ENCODE measurements around the gene GPR149.
"Not testable (repeated sequence)": the region's sequence is repeated elsewhere in the genome, so short reads cannot be mapped to it uniquely, and the experiment has no call there.

The GPR149 gene, protein sequence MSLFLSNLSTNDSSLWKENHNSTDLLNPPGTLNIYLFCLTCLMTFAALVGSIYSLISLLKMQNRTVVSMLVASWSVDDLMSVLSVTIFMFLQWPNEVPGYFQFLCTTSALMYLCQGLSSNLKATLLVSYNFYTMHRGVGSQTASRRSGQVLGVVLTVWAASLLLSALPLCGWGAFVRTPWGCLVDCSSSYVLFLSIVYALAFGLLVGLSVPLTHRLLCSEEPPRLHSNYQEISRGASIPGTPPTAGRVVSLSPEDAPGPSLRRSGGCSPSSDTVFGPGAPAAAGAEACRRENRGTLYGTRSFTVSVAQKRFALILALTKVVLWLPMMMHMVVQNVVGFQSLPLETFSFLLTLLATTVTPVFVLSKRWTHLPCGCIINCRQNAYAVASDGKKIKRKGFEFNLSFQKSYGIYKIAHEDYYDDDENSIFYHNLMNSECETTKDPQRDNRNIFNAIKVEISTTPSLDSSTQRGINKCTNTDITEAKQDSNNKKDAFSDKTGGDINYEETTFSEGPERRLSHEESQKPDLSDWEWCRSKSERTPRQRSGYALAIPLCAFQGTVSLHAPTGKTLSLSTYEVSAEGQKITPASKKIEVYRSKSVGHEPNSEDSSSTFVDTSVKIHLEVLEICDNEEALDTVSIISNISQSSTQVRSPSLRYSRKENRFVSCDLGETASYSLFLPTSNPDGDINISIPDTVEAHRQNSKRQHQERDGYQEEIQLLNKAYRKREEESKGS

DNA sequence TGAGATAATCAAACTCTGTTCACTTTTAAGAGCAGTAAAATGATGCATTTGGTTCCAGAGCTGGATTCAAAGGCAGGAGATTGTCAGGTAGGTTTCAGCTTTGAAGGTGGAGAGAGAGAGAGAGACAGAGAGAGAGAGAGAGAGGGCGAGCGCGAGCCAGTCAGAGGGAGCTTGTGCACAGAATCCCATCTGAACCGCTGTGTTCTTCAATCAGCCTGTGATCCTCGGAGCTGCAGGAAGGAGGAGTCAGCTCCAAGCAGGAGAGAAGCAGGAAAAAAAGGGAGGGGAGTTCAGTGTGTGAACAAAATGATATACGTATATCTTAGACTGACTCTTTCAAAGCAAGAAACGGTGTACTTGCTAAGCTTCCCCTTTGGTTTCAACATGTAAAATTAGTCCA is at the start of gene GPR149:
Gene GPR149, minus strand, starts transcription at position 177 of the 400 bp plus-strand sequence. CDS start 575 bp downstream, outside the sequence.
- DNase-seq: no peak

DNA sequence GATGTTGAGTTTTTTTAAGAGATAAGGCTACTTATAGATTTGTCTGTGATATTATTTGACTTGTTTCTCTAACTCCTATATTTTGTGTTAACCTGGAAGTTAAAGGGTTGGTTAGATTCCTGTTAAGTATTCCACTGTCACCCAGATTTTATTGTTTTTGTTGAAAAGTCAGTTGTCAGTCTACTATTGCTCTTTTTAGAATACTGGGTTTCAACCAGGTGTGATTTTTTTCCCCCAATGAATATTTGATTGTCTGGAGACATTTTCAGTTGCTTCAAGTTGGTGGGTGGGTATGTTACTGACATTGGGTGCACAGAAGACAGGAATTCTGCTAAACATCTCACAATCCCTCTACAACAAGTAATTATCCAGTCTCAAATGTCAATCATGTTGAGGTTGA is 43.8 kb upstream of the GPR149 start:
- no peak for DNase-seq

DNA sequence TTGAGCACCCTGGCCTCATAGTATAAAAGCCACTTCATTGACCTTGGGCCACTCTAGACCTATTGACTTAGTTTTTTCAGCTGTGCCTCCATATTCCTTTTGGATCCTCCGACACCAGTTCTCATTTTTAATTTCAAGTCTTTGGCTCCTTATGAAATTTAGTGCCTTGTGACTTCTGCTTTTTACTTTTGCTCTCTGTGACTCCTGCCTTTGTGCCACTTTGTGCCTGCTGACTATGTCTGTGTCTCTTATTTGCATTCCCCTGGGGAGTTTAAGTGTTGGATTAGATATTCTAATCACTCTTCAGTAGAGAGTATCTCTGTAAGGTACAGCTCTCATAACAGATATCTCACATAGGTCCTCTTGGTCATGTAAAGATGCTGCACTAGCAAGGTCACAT is 39.6 kb upstream of the GPR149 start:
- DNase-seq: no peak

- DNase-seq: no peak
Measured at GRCh38 chr3:154464440-154465190, 34.6 kb upstream of the GPR149 start.

DNA sequence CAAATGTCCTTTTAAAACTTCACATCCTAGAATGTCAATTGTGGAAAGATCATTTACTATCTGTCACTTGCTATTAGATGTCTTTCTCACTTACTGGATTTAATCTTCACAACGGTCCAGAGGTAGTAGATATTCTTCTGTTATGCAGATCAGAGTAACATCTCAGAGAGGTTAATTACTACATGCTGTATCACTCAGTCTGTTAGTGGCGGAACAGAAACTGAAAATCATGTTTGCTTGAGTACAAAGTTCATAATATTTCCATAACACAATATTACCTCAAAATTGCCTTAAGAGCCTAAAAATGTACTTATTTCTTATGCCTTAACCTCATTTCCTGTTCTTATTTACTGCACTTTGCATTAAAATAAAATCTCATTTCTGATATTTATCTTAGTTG is 28.6 kb upstream of the GPR149 start:
- no peak for DNase-seq

DNA sequence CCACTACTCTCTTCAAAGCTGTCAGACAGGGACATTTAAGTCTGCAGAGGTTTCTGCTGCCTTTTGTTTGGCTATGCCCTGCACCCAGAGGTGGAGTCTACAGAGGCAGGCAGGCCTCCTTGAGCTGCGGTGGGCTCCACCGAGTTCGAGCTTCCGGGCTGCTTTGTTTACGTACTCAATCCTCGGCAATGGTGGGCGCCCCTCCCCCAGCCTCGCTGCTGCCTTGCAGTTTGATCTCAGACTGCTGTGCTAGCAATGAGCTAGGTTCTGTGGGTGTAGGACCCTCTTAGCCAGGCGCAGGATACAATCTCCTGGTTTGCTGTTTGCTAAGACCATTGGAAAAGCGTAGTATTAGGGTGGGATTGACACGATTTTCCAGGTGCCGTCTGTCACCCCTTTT is 9.1 kb upstream of the GPR149 start:
- not testable (repeated sequence) for DNase-seq

- no peak for DNase-seq
Measured at GRCh38 chr3:154431043-154431442, 1.1 kb upstream of the GPR149 start.

- no peak for DNase-seq
Measured at GRCh38 chr3:154428286-154429206, 1.4 kb downstream of the GPR149 start.

DNA sequence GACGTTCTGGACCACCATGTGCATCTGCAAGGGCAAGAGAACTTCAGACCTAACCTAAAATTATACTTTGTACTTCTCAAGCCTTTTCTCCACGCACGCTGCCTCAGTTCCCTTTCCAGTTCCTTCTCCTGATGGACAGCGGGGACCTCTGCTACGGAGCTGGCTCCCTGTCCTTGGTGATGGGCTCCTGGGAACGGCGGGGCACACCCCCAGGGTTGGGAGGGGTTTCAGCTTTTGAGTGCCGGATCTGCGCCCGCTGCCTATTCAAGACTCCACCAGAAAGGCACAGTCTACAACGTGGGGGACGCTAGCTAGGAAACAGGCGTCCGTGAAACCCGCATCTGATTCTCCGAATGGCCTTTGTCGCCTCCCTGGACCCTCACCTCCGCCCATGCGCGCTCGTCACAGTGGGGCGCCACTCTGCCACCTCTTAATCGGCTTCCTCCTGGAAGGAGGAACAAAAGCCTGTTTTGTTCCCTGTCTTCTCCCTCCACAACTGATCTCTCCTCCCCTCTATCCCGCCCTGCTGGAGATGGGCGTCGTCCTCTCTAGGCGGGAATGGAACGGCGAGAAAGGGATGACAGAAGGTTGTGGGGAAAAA is 2.2 kb downstream of the GPR149 start:
- no peak for DNase-seq

- no peak for DNase-seq
Measured at GRCh38 chr3:154422694-154423093, 7.3 kb downstream of the GPR149 start.

DNA sequence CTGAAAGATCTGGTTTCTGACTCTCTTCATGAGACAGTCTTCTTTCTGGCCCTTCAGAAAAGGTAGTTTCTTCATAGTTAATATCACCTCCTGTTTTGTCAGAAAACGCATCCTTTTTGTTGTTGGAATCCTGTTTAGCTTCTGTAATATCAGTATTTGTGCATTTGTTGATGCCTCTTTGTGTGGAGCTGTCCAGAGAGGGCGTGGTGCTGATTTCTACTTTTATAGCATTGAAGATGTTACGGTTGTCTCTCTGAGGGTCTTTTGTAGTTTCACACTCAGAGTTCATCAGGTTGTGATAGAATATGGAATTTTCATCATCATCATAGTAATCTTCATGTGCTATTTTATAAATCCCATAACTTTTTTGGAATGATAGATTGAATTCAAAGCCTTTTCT is 8.9 kb downstream of the GPR149 start:
- DNase-seq: no peak

DNA sequence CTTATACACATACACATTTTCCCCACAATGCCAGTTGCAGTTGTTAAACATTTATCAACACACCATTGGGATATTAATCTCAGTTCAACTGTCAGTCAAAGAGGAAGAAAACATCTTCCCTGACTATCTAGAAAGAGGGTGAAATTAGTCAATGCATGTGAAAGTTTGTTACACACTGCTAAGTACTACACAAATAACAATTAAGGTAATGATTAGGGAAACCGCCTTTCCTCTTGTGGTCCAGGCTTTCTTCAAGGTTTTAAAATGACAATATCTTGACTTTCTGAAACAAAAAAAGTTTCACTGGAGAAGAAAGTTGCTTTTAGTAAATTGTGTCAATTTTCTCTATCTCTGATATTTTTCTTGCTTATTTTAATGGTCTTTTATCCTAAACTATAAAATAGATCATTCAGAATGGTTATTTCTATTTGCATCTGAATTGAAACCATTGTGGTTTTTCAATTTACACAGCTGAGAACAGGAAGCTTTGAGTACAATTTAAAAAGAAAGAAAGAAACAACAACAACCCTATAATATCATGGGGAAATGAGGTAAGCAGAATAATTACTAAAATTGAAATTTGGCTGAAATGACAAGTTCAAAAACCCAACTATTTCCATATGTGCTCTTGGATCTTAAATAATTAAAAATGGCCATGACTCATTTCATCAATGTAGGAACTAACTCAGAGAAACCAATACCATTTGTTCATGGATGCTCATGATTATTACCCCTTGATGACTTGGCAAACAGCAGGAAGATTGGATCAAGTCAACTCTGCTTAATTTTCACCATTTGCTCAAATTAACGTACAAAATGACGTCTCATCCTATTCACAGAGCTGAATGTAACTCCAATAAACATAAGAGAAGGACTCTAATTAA is 31.7 kb downstream of the GPR149 start:
- no peak for DNase-seq

DNA sequence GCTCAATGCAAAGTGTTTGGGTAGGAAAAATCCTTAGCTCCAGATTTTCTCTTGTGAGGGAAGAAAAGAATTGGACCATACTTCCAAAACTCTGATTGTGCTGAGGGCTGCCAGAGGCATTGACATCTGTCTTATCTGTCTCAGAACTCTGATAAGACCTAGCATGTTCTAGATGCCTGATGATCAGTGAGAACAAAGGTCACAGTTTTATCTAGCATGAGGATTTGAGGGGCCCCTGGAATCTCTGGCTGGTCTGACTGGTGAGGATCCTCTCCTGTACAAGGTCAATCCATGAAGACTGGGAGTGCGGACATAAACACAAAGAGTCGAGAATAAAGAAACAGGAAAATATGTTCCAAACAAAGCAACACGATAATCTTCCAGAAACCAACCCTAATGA is 40.1 kb downstream of the GPR149 start:
- no peak for DNase-seq

GRCh38 chr3:154384479-154384878 is 45.5 kb downstream of the GPR149 start:
- no peak for DNase-seq

DNA sequence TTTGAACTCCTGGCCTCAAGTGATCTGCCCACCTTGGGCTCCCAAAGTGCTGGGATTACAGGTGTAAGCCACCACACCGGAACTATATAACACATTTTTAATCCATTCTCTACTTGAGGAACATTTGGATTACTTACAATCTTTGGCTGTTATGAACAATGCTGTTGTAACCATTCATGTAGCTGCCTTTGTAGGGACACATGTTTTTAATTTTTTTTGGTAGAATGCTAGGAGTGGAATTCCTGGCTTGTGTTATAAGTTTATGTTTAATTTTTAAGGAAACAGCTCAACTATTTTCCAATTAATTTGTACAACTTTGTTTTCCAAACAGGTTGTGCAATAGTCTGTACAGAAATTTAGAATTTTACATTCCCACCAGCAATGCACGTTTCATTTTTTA is 51.7 kb downstream of the GPR149 start:
- DNase-seq: no peak

- no peak for DNase-seq
Measured at GRCh38 chr3:154367221-154367620, 62.8 kb downstream of the GPR149 start.

DNA sequence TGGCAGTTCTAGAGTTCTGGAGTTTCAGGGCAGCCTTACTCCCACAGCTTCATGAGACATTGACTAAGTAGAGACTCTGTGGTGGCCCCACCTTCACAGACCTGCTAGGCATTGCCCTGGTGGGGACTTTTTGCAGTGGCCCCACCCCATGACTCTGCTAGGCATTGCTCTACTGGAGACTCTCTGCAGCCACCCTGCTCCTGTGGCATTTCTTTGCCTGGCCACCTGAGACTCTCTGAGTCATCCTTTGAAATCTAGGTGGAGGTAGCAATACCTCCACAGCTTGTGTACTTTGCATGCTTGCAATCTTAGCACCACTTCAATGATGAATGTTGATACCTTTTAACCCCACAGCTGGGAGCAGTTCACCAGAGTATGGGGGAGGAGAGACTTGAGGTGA is 65.1 kb downstream of the GPR149 start:
- no peak for DNase-seq

DNA sequence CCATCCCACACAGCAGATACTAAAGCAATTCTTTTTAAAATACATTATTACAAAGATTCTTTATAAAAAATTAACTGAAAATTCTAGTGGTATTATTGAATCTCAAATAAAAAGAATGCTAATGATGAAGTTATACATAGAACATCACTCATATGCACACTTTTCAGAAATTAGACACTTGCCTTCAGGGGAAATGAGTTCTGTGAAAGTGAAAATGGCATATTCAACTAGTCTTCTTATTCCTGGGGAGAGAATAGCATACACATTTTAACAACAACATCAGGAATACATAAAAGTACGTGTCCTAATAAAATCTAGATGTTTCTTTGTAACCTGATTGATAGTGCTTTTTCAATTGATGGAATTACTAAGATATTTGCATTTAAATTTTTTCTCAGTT is 68.9 kb downstream of the GPR149 start:
- no peak for DNase-seq

- DNase-seq: no peak
Measured at GRCh38 chr3:154356009-154356408, 74.0 kb downstream of the GPR149 start.

DNA sequence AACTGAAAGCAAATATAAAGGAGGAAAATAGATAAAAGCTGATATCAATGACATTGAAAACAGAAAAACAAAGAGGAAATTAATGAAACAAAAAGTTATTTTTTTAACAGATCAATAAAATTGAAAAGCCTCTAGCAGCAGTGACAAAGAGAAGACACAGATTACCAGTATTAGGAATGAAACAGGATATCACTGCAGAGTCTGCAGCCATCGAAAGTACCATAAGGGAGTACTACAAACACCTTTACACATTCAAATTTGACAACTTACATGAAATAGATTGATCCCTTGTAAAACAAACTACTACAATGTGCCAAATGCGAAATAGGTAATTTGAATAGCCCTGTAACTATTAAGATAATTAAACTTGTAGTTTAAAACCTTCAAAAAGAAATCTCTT is 80.8 kb downstream of the GPR149 start:
- no peak for DNase-seq

All from fibroblast of upper back skin (primary cell).